RPMI8226 (cell line): ENCODE results near the gene HSPG2.
"Not testable (repeated sequence)": the region's sequence is repeated elsewhere in the genome, so short reads cannot be mapped to it uniquely, and the experiment has no call there.

Experiments
- DNase-seq: peaks from one replicate; pipeline ENCODE4 v3.0.0-alpha.2; 2015

Gene HSPG2

DNA sequence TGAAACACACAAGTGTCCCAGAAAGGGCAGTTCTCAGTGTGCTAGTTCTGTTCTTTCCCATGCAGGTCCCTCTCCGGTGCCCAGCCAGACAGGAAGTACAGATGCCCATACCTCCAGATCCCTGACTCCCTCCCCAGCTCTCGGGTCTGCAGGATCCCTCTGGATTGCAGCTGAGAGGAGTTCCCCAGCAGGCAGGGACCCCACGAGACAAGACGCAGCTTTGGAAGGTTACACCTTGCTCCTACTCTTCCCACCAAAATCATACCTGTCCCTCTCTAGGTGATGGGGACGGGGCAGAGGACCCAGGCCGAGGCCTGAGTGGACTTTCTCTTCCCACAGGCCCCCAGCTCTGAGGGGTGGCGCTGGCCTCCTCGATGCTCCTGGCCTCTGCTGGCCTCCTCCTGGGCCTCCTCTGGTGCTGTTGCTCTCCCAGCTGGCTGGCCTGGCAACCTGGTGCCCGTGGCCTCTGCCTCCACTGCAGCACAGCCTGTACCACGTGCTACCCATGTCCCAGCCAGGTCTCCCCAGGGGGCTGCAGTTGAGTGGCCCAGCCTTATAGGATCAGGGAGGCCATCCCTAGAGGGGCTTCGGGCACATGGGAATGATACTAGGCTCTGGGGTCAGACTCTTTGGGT, 115.6 kb downstream of the HSPG2 start:
- no peak for DNase-seq

DNA sequence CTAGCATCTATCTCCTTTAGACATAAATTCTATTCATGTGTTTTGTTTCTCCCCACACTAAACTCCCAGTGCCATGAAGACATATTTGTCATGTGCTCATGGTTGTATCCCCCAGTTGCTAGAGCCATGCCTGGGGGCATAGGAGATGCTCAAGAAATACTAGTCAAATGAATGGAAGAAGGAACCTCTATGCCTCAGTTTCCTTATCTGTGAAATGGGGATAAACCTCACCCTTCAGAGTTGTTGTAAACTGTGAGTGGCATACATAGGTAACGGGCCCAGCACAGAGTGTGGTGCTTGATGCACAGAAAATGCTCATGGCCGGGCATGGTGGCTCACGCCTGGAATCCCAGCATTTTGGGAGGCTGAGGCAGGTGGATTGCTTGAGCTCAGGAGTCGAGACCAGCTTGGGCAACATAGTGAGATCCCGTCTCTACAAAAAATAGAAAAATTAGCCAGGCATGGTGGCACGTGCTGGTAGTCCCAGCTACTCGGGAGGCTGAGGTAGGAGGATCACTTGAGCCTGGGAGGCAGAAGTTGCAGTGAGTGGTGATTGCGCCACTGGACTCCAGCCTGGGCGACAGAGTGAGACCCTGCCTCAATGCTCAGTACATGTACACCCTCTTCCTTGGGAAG, 116.4 kb downstream of the HSPG2 start:
- DNase-seq = no peak

DNA sequence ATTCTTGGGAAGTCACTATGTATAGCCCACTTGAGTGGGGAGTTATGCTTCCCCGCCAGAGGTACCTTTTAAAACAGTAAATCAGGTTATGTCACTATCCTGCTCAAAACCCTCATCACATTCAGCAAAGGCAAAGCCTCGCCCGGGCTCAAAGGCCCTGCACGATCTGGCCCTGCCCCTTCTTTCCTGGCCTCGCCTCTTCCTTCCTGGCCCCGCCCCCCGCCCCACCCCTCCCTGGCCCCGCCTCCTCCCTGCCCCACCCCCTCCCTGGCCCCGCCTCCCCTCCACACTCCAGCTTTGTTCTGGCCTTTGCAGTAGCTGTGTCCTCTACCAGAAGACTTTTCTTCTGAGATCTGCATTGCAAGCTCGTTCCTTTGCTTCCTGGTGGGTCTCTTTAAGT, 118.5 kb downstream of the HSPG2 start:
- peak; percentile 67 for DNase-seq

DNA sequence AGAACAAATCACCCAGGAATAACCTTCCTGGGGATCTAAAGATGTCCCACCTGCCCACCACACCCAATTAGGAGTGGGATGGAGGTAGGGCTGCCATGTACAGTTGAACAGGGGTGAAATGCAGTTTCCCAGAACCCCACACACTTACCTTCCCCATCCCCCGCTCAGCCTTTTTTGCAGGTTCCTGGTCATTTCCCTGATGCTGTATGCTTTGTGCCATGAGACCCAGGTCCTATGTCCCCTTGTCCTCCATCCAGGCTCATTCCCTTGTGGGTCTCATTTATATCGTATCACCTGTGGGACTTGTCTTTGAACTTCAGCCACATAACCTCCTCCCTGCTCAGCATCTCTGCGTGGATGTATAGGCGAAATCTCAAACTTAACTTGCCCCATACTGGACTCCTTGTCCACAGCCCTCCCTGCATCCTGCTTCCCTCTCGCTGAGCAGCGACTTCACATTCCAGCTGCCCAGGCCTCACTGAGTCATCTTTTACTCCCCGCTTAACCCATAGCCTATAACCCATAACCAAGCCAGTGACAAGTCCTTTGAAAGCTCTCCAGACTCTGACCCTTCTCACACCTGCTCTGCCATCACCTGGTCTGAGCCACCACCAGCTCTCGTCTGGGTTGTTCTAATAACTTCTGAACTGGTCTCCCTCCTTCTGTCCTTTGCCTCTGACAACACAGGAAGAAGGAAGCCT, 120.4 kb downstream of the HSPG2 start:
- DNase-seq = no peak

DNA sequence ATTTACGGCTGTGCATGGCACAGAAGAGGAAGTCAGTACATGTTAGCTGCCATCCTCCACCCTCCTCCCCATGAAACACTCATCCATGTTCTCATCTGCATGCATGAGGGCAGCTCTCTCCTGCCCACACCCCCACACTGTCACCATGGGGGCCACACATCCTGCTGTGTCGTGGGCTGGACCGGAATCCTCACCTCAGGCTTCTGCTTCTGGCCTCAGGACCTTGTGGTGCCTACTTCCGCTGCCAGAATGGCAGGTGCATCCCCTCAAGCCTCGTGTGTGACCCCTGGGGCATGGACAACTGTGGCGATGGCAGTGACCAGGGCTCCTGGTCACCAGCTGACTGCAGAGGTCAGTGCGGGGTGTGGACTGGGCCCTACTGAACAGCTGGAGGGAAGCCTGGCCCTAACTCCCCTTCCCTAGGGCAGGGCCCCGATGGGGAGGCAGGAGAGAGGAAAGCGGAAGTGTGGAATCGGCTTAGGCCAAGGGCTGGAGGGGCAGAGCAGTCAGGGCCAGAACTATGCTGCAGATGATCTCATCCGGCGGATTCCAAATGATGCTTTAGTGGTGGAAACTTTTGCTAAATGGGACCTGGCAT, 121.3 kb downstream of the HSPG2 start:
- DNase-seq = no peak

GRCh38 chr1:21814981-21815582, 122.0 kb downstream of the HSPG2 start:
- no peak for DNase-seq

GRCh38 chr1:21814241-21814918, 122.7 kb downstream of the HSPG2 start:
- DNase-seq = no peak

- no peak for DNase-seq
These were observed 123.6 kb downstream of the HSPG2 start for GRCh38 chr1:21813542-21813941.

- no peak for DNase-seq
These were observed 125.2 kb downstream of the HSPG2 start, which contains the start of gene LDLRAD2 for GRCh38 chr1:21811875-21812305. LDLRAD2 (plus strand) TSS chr1:21812265; CDS start chr1:21812452, 187 bp downstream.

- DNase-seq = no peak
These were observed 132.6 kb downstream of the HSPG2 start for GRCh38 chr1:21804536-21804935.

DNA sequence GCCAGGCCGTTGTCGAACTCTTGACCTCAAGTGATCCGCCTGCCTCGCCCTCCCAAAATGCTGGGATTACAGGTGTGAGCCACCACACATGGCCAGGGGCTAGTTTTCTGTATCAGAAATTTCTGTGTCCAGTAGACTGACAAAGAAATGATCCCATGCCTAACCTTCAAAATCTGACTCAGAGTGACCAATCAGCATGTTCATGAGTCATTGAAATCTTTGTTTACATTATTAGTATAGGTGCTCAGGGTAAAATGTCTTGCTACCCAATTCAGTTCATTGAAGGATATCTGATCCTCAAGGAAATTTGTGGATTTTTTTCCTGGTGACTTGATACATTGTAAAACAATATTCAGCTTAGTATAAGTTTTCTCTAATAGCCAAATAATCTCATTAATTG, 136.0 kb downstream of the HSPG2 start:
- no peak for DNase-seq

GRCh38 chr1:21799730-21800129, 137.4 kb downstream of the HSPG2 start:
- DNase-seq = peak; percentile 49

DNA sequence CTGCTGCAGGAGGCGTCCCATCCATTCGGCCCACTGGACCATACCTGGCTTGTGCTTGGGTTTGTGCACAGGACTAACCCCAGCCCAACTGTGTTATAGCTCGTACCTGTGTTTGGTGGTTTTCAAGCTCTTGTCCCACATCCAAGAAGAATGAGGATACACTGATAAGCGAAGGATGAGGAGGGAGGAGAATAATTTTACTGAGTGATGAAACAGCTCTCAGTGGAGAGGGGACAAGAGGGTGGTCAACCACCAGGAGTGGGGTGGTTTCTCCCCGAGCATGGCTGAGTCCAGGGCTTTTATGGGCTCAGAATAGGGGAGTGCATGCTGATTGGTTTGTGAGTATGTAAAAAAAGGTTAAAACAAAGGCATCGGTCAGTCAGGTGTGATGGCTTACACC, 142.0 kb downstream of the HSPG2 start:
- DNase-seq = no peak

DNA sequence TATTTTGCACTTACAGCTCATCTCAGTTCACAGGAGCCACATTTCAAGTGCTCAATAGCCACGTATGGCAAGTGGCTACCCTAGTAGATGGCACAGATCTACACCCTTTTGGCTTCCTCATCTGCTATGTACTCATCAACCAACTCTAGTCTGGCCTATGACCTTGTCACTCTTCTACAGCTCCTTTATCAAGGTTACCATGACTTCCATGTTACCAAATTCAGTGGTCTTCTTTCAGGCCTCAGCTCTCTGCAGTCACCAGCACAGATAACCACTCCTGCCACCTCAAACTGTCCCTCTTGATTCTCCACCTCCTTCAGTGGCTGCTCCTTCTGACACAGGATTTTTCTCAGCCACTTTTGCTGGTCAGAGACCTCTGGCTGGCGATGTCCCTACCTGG, 142.5 kb downstream of the HSPG2 start:
- DNase-seq = no peak

DNA sequence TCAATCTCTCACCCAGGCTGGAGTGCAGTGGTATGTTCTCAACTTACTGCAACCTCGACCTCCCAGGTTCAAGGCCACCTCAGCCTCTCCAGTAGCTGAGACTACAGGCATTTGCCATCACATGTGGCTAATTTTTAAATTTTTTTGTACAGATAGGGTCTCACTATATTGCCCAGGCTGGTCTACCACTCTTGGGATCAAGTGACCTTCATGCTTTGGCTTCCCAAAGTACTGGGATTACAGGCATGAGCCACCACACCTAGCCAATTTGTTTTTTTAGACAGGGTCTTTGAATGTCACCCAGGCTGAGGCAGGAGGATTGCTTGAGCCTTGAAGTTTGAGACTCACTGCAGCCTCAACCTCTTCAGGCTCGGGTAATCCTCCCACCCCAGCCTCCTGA, 144.0 kb downstream of the HSPG2 start:
- DNase-seq = no peak

GRCh38 chr1:21786640-21787039, 150.5 kb downstream of the HSPG2 start:
- no peak for DNase-seq

GRCh38 chr1:21785764-21786163, 151.3 kb downstream of the HSPG2 start:
- DNase-seq = not testable (repeated sequence)

GRCh38 chr1:21783679-21784603, 153.2 kb downstream of the HSPG2 start:
- DNase-seq = peak; percentile 97

- peak; percentile 100 for DNase-seq
These were observed 154.0 kb downstream of the HSPG2 start, which contains the start of gene USP48 for GRCh38 chr1:21782868-21783678. USP48 (minus strand) TSS chr1:21783149; CDS start chr1:21782957, 192 bp downstream.

DNA sequence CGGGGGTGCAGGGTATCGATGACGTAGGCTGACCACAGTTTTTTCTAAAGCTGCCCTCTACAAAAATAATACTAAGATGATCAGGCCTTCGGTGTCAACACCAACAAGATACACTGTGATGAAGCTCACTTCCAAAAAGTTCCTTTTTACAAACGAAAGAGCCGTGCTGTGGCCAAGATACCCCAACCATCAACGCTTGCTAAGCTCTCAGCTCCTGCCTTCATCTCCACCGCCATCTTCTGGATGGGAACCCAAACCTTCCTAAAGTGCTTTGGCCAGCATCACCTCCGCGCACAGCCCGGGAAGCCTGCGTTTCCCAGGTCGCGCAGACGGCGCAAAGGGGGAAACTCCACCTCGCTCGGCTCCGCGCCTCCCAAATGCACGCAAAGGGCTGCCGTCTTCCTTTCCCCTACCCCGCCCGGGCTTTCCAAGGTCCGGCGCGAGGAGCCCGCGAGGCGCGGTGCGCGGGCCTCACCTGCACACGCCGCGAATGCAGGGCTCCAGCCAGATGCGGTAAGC, 154.7 kb downstream of the HSPG2 start:
- peak; percentile 70 for DNase-seq
